ENCODE data around the gene C1orf198. TPM values are rescaled to one million over a fixed set of nuclear protein-coding genes. Genes with fewer than 3 reads are reported as not detected.

Gene C1orf198
- total RNA-seq: 12.4 and 13.7 TPM in 2 replicates

GRCh38 chr1:230867903-230868735, at the start of gene C1orf198:
TSS of gene C1orf198 (minus strand) at chr1:230868521. CDS start at chr1:230868512, 9 bp downstream.
- Mint-ChIP-seq H3K36me3 (ENCODE audit: low read depth) (peaks cover 3% of the 10 kb centered on the region), H3K27ac (peak within 1 kb of the TSS; percentile 84), H3K9me3 (no peaks in the 10 kb centered on the region), H3K4me1 (peaks cover 31% of the 10 kb centered on the region), H3K27me3 (peaks cover 35% of the 10 kb centered on the region), H3K4me3 (peak within 1 kb of the TSS; percentile 89)
- DNase-seq: peak; percentile 91
- intact Hi-C loops (cut with micrococcal nuclease): loop anchor here (1.0 to 10.0 kb wide), 7 partner anchors 111 to 659 kb away; partner anchors contain the start of genes ARV1, COG2, EGLN1 and FAM89A

- no peaks in the 10 kb centered on the region for H3K9me3 Mint-ChIP-seq
- H3K4me1 Mint-ChIP-seq: peaks cover 7% of the 10 kb centered on the region
- no peak overlapping the region for H3K27ac Mint-ChIP-seq
- peaks cover 28% of the 10 kb centered on the region for H3K36me3 Mint-ChIP-seq (ENCODE audit: low read depth)
- H3K27me3 Mint-ChIP-seq: no peaks in the 10 kb centered on the region
- no peak overlapping the region for H3K4me3 Mint-ChIP-seq
- DNase-seq: peak; percentile 91
- intact Hi-C loops (cut with micrococcal nuclease): loop anchor here (1.0 kb wide), 4 partner anchors 62 to 324 kb away; partner anchors contain the start of genes ARV1 and GNPAT
Observed at GRCh38 chr1:230917284-230918135, 49.2 kb upstream of the C1orf198 start.

GRCh38 chr1:230916587-230917283, 48.4 kb upstream of the C1orf198 start:
- H3K4me1 Mint-ChIP-seq: peaks cover 7% of the 10 kb centered on the region
- H3K27me3 Mint-ChIP-seq: no peaks in the 10 kb centered on the region
- no peak overlapping the region for H3K4me3 Mint-ChIP-seq
- intact Hi-C loops (cut with micrococcal nuclease): loop anchor here (1.0 kb wide), 4 partner anchors 63 to 325 kb away; partner anchors contain the start of genes ARV1 and GNPAT
- no peak for DNase-seq
- H3K9me3 Mint-ChIP-seq: no peaks in the 10 kb centered on the region
- peaks cover 24% of the 10 kb centered on the region for H3K36me3 Mint-ChIP-seq (ENCODE audit: low read depth)
- H3K27ac Mint-ChIP-seq: no peak overlapping the region

GRCh38 chr1:230915078-230915477, 46.8 kb upstream of the C1orf198 start:
- Mint-ChIP-seq H3K27me3 (no peaks in the 10 kb centered on the region), H3K4me1 (peaks cover 7% of the 10 kb centered on the region), H3K9me3 (no peaks in the 10 kb centered on the region), H3K27ac (peak overlapping the region; percentile 7), H3K36me3 (ENCODE audit: low read depth) (peaks cover 20% of the 10 kb centered on the region), H3K4me3 (no peak overlapping the region)
- no peak for DNase-seq
- intact Hi-C loops (cut with micrococcal nuclease): no loop called here

- intact Hi-C loops (cut with micrococcal nuclease): no loop called here
- H3K9me3 Mint-ChIP-seq: no peaks in the 10 kb centered on the region
- DNase-seq: no peak
- no peak overlapping the region for H3K4me3 Mint-ChIP-seq
- peaks cover 17% of the 10 kb centered on the region for H3K36me3 Mint-ChIP-seq (ENCODE audit: low read depth)
- no peaks in the 10 kb centered on the region for H3K27me3 Mint-ChIP-seq
- H3K4me1 Mint-ChIP-seq: peaks cover 7% of the 10 kb centered on the region
- H3K27ac Mint-ChIP-seq: no peak overlapping the region
Observed at GRCh38 chr1:230913496-230913895, 45.2 kb upstream of the C1orf198 start.

GRCh38 chr1:230910755-230911117, 42.4 kb upstream of the C1orf198 start:
- Mint-ChIP-seq H3K4me1 (peaks cover 6% of the 10 kb centered on the region), H3K9me3 (no peaks in the 10 kb centered on the region), H3K4me3 (no peak overlapping the region), H3K27ac (no peak overlapping the region), H3K27me3 (no peaks in the 10 kb centered on the region), H3K36me3 (ENCODE audit: low read depth) (peaks cover 26% of the 10 kb centered on the region)
- no peak for DNase-seq
- intact Hi-C loops (cut with micrococcal nuclease): no loop called here

- no peak overlapping the region for H3K27ac Mint-ChIP-seq
- H3K9me3 Mint-ChIP-seq: no peaks in the 10 kb centered on the region
- H3K27me3 Mint-ChIP-seq: no peaks in the 10 kb centered on the region
- no peak overlapping the region for H3K4me3 Mint-ChIP-seq
- H3K4me1 Mint-ChIP-seq: peaks cover 6% of the 10 kb centered on the region
- no peak for DNase-seq
- peaks cover 29% of the 10 kb centered on the region for H3K36me3 Mint-ChIP-seq (ENCODE audit: low read depth)
- intact Hi-C loops (cut with micrococcal nuclease): loop anchor here (1.0 kb wide), 1 partner anchor 24 kb away; no protein-coding TSS in a partner anchor
Observed at GRCh38 chr1:230909974-230910754, 41.8 kb upstream of the C1orf198 start.

- Mint-ChIP-seq H3K27me3 (no peaks in the 10 kb centered on the region), H3K4me1 (peaks cover 4% of the 10 kb centered on the region), H3K4me3 (no peak overlapping the region), H3K9me3 (no peaks in the 10 kb centered on the region), H3K36me3 (ENCODE audit: low read depth) (peaks cover 30% of the 10 kb centered on the region), H3K27ac (no peak overlapping the region)
- no peak for DNase-seq
- intact Hi-C loops (cut with micrococcal nuclease): no loop called here
Observed at GRCh38 chr1:230907472-230908205, 39.3 kb upstream of the C1orf198 start.

- peaks cover 26% of the 10 kb centered on the region for H3K36me3 Mint-ChIP-seq (ENCODE audit: low read depth)
- H3K4me1 Mint-ChIP-seq: peaks cover 4% of the 10 kb centered on the region
- intact Hi-C loops (cut with micrococcal nuclease): no loop called here
- DNase-seq: no peak
- no peaks in the 10 kb centered on the region for H3K27me3 Mint-ChIP-seq
- no peak overlapping the region for H3K27ac Mint-ChIP-seq
- H3K4me3 Mint-ChIP-seq: no peak overlapping the region
- no peaks in the 10 kb centered on the region for H3K9me3 Mint-ChIP-seq
Observed at GRCh38 chr1:230906226-230906625, 37.9 kb upstream of the C1orf198 start.

- Mint-ChIP-seq H3K27me3 (no peaks in the 10 kb centered on the region), H3K27ac (no peak overlapping the region), H3K9me3 (no peaks in the 10 kb centered on the region), H3K36me3 (ENCODE audit: low read depth) (peaks cover 28% of the 10 kb centered on the region), H3K4me3 (no peak overlapping the region), H3K4me1 (peaks cover 4% of the 10 kb centered on the region)
- intact Hi-C loops (cut with micrococcal nuclease): no loop called here
- no peak for DNase-seq
Observed at GRCh38 chr1:230905733-230906132, 37.4 kb upstream of the C1orf198 start.

- intact Hi-C loops (cut with micrococcal nuclease): no loop called here
- DNase-seq: no peak
- Mint-ChIP-seq H3K27me3 (no peaks in the 10 kb centered on the region), H3K36me3 (ENCODE audit: low read depth) (peaks cover 14% of the 10 kb centered on the region), H3K4me1 (peaks cover 4% of the 10 kb centered on the region), H3K9me3 (no peaks in the 10 kb centered on the region), H3K4me3 (no peak overlapping the region), H3K27ac (no peak overlapping the region)
Observed at GRCh38 chr1:230902349-230902923, 34.1 kb upstream of the C1orf198 start.

- Mint-ChIP-seq H3K27ac (no peak overlapping the region), H3K27me3 (no peaks in the 10 kb centered on the region), H3K4me1 (peaks cover 4% of the 10 kb centered on the region), H3K9me3 (no peaks in the 10 kb centered on the region), H3K36me3 (ENCODE audit: low read depth) (peaks cover 11% of the 10 kb centered on the region), H3K4me3 (no peak overlapping the region)
- no peak for DNase-seq
- intact Hi-C loops (cut with micrococcal nuclease): no loop called here
Observed at GRCh38 chr1:230901671-230902070, 33.4 kb upstream of the C1orf198 start.

All from activated CD4-positive, alpha-beta T cell treated with anti-CD3 and anti-CD28 coated beads, Interleukin-2, amount 10 ng/mL, durations not matched to agents 24 days and 14 days (primary cell).